Adrenal gland (tissue), 5 donors: ENCODE results near the gene NFE2L2.

ENCODE experiments used
- CTCF ChIP-seq, 6 experiments: fragments of 450-650 bp in 4 of 6; fragments of 200-600 bp in 2 of 6; sonication (generic) in 1 of 6; IDR thresholded peaks; 1 replicate in 5 of 6; 2 replicates in 1 of 6; pipeline versions ENCODE4 v1.5.1 to v1.8.0; 2016 to 2021; ENCODE audit warnings: antibody characterized with exemption in 6 of 6, mild to moderate bottlenecking in 2 of 6, moderate library complexity in 1 of 6
- POLR2A ChIP-seq, 2 donors: fragments of 450-650 bp; IDR thresholded peaks; one replicate each; pipeline ENCODE4 v1.6.1; 2017; ENCODE audit warnings: antibody characterized with exemption in 2 of 2, mild to moderate bottlenecking in 2 of 2, moderate library complexity in 1 of 2
- donor health status: DM: no; HTN: no; CAD: no.

GRCh38 chr2:177243476-177243875 lies 21.1 kb downstream of the NFE2L2 start:
- TF ChIP-seq CTCF (IDR thresholded peaks at IDR 0.05), result no peak
- TF ChIP-seq POLR2A (IDR thresholded peaks at IDR 0.05), result no peak
